Measurements from ENCODE around the gene TPK1. TPM values are rescaled to one million over a fixed set of nuclear protein-coding genes. Genes with fewer than 3 reads are reported as not detected.
"Not testable (repeated sequence)": the region's sequence is repeated elsewhere in the genome, so short reads cannot be mapped to it uniquely, and the experiment has no call there.

TPK1 gene
- total and polyA plus RNA-seq, 2 of the 4 experiments (the other 2 are of a cell fraction) = 0.38 to 1.8 TPM

GRCh38 chr7:144780071-144780608 is 55.7 kb downstream of the TPK1 start:
- Histone ChIP-seq H4K91ac (ENCODE audit: insufficient read depth, low read depth, low read length) (no peak overlapping the region), H3K36me3 (ENCODE audit: control insufficient read depth, insufficient read depth, low read length) (no peaks in the 10 kb centered on the region), H4K8ac (ENCODE audit: low read depth in 2 of 2, low read length in 2 of 2) (no peak overlapping the region), H3K9ac (ENCODE audit: low read depth, low read length) (no peak overlapping the region), H3K56ac (ENCODE audit: extremely low read depth, insufficient read depth, low read length) (no peak overlapping the region), H3K4ac (ENCODE audit: low read depth, low read length) (no peak overlapping the region), H4K5ac (ENCODE audit: low read depth, low read length) (no peak overlapping the region), H2BK20ac (ENCODE audit: low read depth, low read length) (no peak overlapping the region), H2AFZ (replicated peaks; ENCODE audit: low read length, poor library complexity) (no peak overlapping the region), H3K27me3 (ENCODE audit: control insufficient read depth, insufficient read depth, low read length) (no peaks in the 10 kb centered on the region), H2AK9ac (replicated peaks; ENCODE audit: low read depth, low read length, poor library complexity) (no peak overlapping the region), H3K9me1 (ENCODE audit: insufficient read depth, low read length) (no peaks in the 10 kb centered on the region), H2BK15ac (ENCODE audit: low read depth, low read length) (no peak overlapping the region), H3K9me3 (ENCODE audit: control insufficient read depth, insufficient read depth, low read length) (peaks cover 2% of the 10 kb centered on the region), H2BK120ac (ENCODE audit: low read depth, low read length) (no peak overlapping the region), H4K20me1 (ENCODE audit: insufficient read depth, low read length) (no peaks in the 10 kb centered on the region), H2AK5ac (ENCODE audit: low read depth, low read length) (no peak overlapping the region), H3K14ac (replicated peaks; ENCODE audit: low read depth, low read length) (no peak overlapping the region), H2BK5ac (ENCODE audit: low read depth, low read length, poor library complexity, severe bottlenecking) (no peak overlapping the region), H3K4me1 (ENCODE audit: control insufficient read depth, insufficient read depth, low read length) (no peaks in the 10 kb centered on the region), H3K4me3 (ENCODE audit: insufficient read depth, low read depth, low read length) (no peak overlapping the region), H3K23ac (ENCODE audit: low read depth, low read length) (no peak overlapping the region), H3K18ac (ENCODE audit: low read depth, low read length) (no peak overlapping the region), H3K79me1 (ENCODE audit: low read depth in 1 of 2, low read length in 2 of 2) (no peaks in the 10 kb centered on the region), H3K4me2 (ENCODE audit: low read depth, low read length) (no peak overlapping the region), H3K27ac (ENCODE audit: insufficient read depth, low read length) (no peak overlapping the region)
- ChIA-PET POLR2A (ENCODE audit: unreplicated experiment) (no interaction called here), CTCF (no interaction called here)
- ATAC-seq (ENCODE audit: low read depth) = no peak
- no TSS peak for BruUV-seq (replicated peaks)
- dilution Hi-C loops (cut with HindIII; ENCODE audit: low sequenced_read_pairs, unreplicated experiment) (no loop called here), in situ Hi-C loops (cut with MboI; ENCODE audit: low sequenced_read_pairs) (no loop called here), intact Hi-C loops (cut with micrococcal nuclease) (no loop called here)
- no CpG with 5 or more reads among the region's 4 CpGs for WGBS, 2 experiments (ENCODE audit: extremely low coverage in 2 of 2, insufficient read length in 1 of 2)
- no peak for TF ChIP-seq CEBPB (IDR thresholded peaks at IDR 0.05; ENCODE audit: low read depth, low read length)
- no peak for TF ChIP-seq SMC3 (IDR thresholded peaks at IDR 0.05; ENCODE audit: low read depth, low read length)
- no peak for TF ChIP-seq CHD1 (IDR thresholded peaks at IDR 0.05; ENCODE audit: low read depth, low read length)
- no peak for TF ChIP-seq RFX5 (IDR thresholded peaks at IDR 0.05; ENCODE audit: low read depth, low read length)
- no peak for DNase-seq

DNA sequence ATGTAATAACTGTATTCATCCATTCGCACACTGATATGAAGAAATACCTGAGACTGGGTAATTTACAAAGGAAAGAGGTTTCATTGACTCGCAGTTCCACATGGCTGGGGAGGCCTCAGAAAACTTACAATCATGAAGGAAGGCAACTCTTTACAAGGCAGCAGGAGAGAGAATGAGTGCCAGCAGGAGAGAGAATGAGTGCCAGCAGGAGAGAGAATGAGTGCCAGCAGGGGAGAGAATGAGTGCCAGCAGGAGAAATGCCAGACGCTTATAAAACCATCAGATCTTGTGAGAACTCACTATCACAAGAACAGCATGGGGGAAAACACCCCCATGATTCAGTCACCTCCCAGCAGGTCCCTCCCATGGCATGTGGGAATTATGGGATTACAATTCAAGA is 58.0 kb downstream of the TPK1 start:
- H3K9me1 ChIP-seq (ENCODE audit: insufficient read depth, low read length); H3K4me3 ChIP-seq (ENCODE audit: insufficient read depth, low read depth, low read length); H3K79me1 ChIP-seq (ENCODE audit: low read depth in 1 of 2, low read length in 2 of 2); H4K8ac ChIP-seq (ENCODE audit: low read depth in 2 of 2, low read length in 2 of 2); H2BK120ac ChIP-seq (ENCODE audit: low read depth, low read length); H2BK20ac ChIP-seq (ENCODE audit: low read depth, low read length); POLR2A ChIA-PET (ENCODE audit: unreplicated experiment); H3K4me2 ChIP-seq (ENCODE audit: low read depth, low read length); H2AK5ac ChIP-seq (ENCODE audit: low read depth, low read length); dilution Hi-C loops (cut with HindIII; ENCODE audit: low sequenced_read_pairs, unreplicated experiment); in situ Hi-C loops (cut with MboI; ENCODE audit: low sequenced_read_pairs); ATAC-seq (ENCODE audit: low read depth); H3K36me3 ChIP-seq (ENCODE audit: control insufficient read depth, insufficient read depth, low read length); H2BK5ac ChIP-seq (ENCODE audit: low read depth, low read length, poor library complexity, severe bottlenecking); H3K9ac ChIP-seq (ENCODE audit: low read depth, low read length); H4K91ac ChIP-seq (ENCODE audit: insufficient read depth, low read depth, low read length); H4K20me1 ChIP-seq (ENCODE audit: insufficient read depth, low read length); H3K4ac ChIP-seq (ENCODE audit: low read depth, low read length); H3K27ac ChIP-seq (ENCODE audit: insufficient read depth, low read length); H3K27me3 ChIP-seq (ENCODE audit: control insufficient read depth, insufficient read depth, low read length); H3K4me1 ChIP-seq (ENCODE audit: control insufficient read depth, insufficient read depth, low read length); H2AK9ac ChIP-seq (replicated peaks; ENCODE audit: low read depth, low read length, poor library complexity); BruUV-seq (replicated peaks); H3K9me3 ChIP-seq (ENCODE audit: control insufficient read depth, insufficient read depth, low read length); H2BK15ac ChIP-seq (ENCODE audit: low read depth, low read length); H4K5ac ChIP-seq (ENCODE audit: low read depth, low read length); intact Hi-C loops (cut with micrococcal nuclease); H2AFZ ChIP-seq (replicated peaks; ENCODE audit: low read length, poor library complexity); H3K56ac ChIP-seq (ENCODE audit: extremely low read depth, insufficient read depth, low read length); H3K14ac ChIP-seq (replicated peaks; ENCODE audit: low read depth, low read length); DNase-seq; CTCF ChIA-PET; H3K18ac ChIP-seq (ENCODE audit: low read depth, low read length); H3K23ac ChIP-seq (ENCODE audit: low read depth, low read length): not testable (repeated sequence)
- WGBS, 2 experiments (ENCODE audit: extremely low coverage in 2 of 2, insufficient read length in 1 of 2) = no CpG with 5 or more reads among the region's 3 CpGs
